Measurements from ENCODE around the gene MKNK1. TPM values are rescaled to one million over a fixed set of nuclear protein-coding genes. Genes with fewer than 3 reads are reported as not detected.

MKNK1 gene
- polyA plus RNA-seq, 1 donor: 40.9 TPM

DNA sequence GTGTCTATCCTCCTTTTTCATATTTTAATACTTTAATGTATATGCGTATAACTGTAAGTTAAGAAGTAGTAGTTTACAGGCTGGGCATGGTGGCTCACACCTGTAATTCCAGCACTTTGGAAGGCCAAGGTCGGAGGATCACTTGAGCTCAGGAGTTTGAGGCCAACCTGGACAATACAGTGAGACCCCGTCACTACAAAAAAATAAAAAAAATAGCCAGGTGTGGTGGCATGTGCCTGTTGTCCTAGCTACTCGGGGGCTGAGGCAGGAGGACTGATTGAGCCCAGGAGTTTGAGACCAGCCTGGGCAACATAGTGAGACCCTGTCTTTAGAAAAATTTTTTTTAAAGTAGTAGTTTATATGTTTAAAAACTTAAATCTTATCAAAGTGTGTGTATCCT is 41.7 kb upstream of the MKNK1 start:
- 90% methylated on average over 2 of the region's 4 CpGs for WGBS (ENCODE audit: insufficient coverage, low lambda C conversion rate)

DNA sequence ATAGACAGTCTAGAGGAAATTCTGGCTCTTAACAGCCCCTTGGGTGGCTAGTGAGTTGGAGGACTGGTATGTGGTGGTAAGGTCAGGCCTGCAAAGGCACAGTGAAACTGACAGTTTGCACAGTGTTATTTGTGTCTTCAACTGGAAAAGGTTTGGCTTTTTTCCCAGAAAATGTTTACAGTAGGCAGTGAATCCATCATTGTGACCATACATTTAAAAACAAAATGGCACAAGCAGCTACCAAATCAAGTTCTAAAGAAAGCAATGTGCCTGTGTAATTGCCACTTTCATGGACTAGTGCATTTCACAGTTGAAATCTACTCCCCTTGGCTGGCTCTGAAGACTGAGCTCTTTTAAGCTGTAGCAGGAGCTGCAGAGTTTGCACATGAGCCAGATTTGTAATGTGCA is 39.3 kb upstream of the MKNK1 start:
- DNase-seq: no peak
- Histone ChIP-seq H3K4me3 (ENCODE audit: low read length) (no peak overlapping the region), H3K27ac (ENCODE audit: low read length) (no peak overlapping the region), H3K27me3 (ENCODE audit: control insufficient read depth, insufficient read depth, low read length) (no peaks in the 10 kb centered on the region), H3K36me3 (ENCODE audit: control insufficient read depth, insufficient read depth, low read length) (peaks cover 15% of the 10 kb centered on the region), H3K4me1 (ENCODE audit: control insufficient read depth, insufficient read depth, low read length) (peaks cover 4% of the 10 kb centered on the region), H3K9me3 (ENCODE audit: control insufficient read depth, low read depth, low read length) (peaks cover 4% of the 10 kb centered on the region)

More for the DNA sequence above, 41.7 kb upstream of the MKNK1 start:
- no peak overlapping the region for H3K27ac ChIP-seq (ENCODE audit: low read length)
- no peaks in the 10 kb centered on the region for H3K4me1 ChIP-seq (ENCODE audit: control insufficient read depth, insufficient read depth, low read length)
- peaks cover 24% of the 10 kb centered on the region for H3K36me3 ChIP-seq (ENCODE audit: control insufficient read depth, insufficient read depth, low read length)
- H3K4me3 ChIP-seq (ENCODE audit: low read length): no peak overlapping the region
- no peak for DNase-seq
- peaks cover 16% of the 10 kb centered on the region for H3K9me3 ChIP-seq (ENCODE audit: control insufficient read depth, low read depth, low read length)
- no peaks in the 10 kb centered on the region for H3K27me3 ChIP-seq (ENCODE audit: control insufficient read depth, insufficient read depth, low read length)

DNA sequence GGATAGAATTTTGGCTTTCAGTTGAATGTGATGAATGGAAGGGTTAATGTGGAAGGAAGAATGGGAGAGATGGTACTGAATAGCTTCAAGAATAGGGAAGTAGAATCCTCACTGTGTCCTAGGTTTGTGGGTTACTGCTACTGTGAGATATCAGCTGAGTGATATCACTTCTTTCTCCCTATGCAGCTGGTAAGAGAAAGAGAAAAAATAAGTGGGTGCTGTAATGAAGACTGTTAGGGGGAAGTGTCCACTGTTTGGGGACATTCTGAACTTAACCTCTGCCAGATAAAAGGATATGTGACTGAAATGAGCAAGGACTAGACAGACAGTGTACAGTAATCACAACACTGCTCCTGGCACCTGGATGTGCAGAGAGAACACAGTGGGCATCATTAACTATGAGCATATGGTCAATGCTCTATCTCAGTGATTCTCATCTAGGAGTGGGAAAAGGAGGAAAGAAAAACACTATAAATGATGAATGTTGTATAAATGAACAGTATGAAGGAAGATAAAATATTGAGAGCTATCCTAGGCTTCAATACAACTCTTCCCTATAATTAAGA is 38.1 kb upstream of the MKNK1 start:
- H3K27ac ChIP-seq (ENCODE audit: low read length): no peak overlapping the region
- no peak for DNase-seq

DNA sequence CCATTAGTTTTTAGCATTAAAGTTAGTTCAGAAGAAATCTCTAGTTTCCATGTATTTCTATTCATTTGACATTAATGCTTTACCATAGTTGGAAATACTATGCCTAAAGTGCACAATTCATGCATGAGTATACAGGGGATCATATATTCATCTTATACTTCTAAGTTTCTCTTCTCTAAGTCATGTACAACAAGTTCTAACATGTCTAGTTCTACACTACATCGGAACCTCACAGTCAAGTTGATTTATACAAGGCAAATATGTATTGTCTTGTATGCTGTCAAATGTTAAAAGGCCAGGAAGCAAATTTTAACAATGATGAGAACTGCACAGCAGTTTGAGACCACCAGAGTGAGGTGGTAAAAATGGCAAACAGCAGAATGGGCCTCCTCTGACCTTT is 35.5 kb upstream of the MKNK1 start:
- Histone ChIP-seq H3K36me3 (ENCODE audit: control insufficient read depth, insufficient read depth, low read length) (peaks cover 33% of the 10 kb centered on the region), H3K4me3 (ENCODE audit: low read length) (no peak overlapping the region), H3K4me1 (ENCODE audit: control insufficient read depth, insufficient read depth, low read length) (peaks cover 4% of the 10 kb centered on the region), H3K27ac (ENCODE audit: low read length) (no peak overlapping the region), H3K27me3 (ENCODE audit: control insufficient read depth, insufficient read depth, low read length) (no peaks in the 10 kb centered on the region), H3K9me3 (ENCODE audit: control insufficient read depth, low read depth, low read length) (no peaks in the 10 kb centered on the region)
- WGBS (ENCODE audit: insufficient coverage, low lambda C conversion rate): no CpG with 5 or more reads among the region's 1 CpG
- DNase-seq: no peak

More for the DNA sequence above, 38.1 kb upstream of the MKNK1 start:
- Histone ChIP-seq H3K4me3 (ENCODE audit: low read length) (no peak overlapping the region), H3K27me3 (ENCODE audit: control insufficient read depth, insufficient read depth, low read length) (no peaks in the 10 kb centered on the region), H3K9me3 (ENCODE audit: control insufficient read depth, low read depth, low read length) (no peaks in the 10 kb centered on the region), H3K36me3 (ENCODE audit: control insufficient read depth, insufficient read depth, low read length) (peaks cover 15% of the 10 kb centered on the region), H3K4me1 (ENCODE audit: control insufficient read depth, insufficient read depth, low read length) (peaks cover 4% of the 10 kb centered on the region)

DNA sequence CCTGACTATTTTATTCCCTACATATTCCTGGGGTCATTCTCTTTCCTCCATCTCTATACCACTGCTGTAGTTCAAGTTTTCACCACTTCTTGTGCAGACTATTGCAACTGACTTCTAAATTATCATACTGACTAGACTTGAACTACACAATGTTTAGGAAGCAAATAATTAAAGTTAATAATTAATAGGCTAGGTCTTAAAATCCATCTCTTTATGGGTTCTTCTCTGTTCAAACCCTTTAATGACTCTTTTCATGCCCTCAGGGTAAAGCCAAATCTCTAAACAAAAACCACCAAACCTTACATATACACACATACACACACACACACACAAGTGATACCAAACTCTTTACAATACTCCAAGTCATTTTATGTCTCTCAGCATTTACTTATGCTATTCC is 34.9 kb upstream of the MKNK1 start:
- no peaks in the 10 kb centered on the region for H3K9me3 ChIP-seq (ENCODE audit: control insufficient read depth, low read depth, low read length)
- peaks cover 4% of the 10 kb centered on the region for H3K4me1 ChIP-seq (ENCODE audit: control insufficient read depth, insufficient read depth, low read length)
- peak in 1 of 2 donors; percentile 24 for DNase-seq
- peaks cover 39% of the 10 kb centered on the region for H3K36me3 ChIP-seq (ENCODE audit: control insufficient read depth, insufficient read depth, low read length)
- H3K4me3 ChIP-seq (ENCODE audit: low read length): no peak overlapping the region
- no peaks in the 10 kb centered on the region for H3K27me3 ChIP-seq (ENCODE audit: control insufficient read depth, insufficient read depth, low read length)
- H3K27ac ChIP-seq (ENCODE audit: low read length): no peak overlapping the region

DNA sequence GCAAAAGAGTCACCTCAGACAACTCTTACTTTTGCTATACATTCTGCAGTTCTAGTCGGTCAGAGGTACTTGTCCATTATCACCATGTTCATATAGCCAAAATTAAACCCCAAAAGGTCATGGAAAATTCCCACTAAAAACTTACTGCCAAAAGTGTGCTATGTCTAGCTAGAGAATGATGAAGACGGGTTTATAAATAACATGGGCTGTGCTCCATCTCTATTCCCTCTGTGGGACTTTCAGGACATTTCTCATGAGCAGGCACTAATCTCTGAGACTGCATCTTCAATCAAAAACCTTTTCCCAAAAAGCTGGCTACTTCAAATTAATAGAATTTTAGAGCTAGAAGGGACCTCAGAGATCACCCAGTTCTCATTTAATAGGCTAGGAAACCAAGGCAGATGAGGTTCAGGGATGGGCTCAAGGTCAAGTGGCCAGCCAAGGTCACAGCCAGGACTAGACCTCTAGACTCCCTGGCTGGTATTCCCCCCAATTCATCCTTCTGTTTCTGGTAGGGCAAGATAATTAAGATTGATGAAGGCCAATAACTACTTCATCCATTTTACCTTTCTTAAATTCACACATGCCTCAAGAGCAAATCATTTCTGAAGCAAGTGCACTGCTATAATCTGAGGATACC is 33.5 kb upstream of the MKNK1 start:
- peaks cover 46% of the 10 kb centered on the region for H3K36me3 ChIP-seq (ENCODE audit: control insufficient read depth, insufficient read depth, low read length)
- no peaks in the 10 kb centered on the region for H3K9me3 ChIP-seq (ENCODE audit: control insufficient read depth, low read depth, low read length)
- DNase-seq: no peak
- no peak overlapping the region for H3K27ac ChIP-seq (ENCODE audit: low read length)
- peaks cover 4% of the 10 kb centered on the region for H3K4me1 ChIP-seq (ENCODE audit: control insufficient read depth, insufficient read depth, low read length)
- H3K4me3 ChIP-seq (ENCODE audit: low read length): no peak overlapping the region
- no peaks in the 10 kb centered on the region for H3K27me3 ChIP-seq (ENCODE audit: control insufficient read depth, insufficient read depth, low read length)
- no CpG with 5 or more reads among the region's 2 CpGs for WGBS (ENCODE audit: insufficient coverage, low lambda C conversion rate)

DNA sequence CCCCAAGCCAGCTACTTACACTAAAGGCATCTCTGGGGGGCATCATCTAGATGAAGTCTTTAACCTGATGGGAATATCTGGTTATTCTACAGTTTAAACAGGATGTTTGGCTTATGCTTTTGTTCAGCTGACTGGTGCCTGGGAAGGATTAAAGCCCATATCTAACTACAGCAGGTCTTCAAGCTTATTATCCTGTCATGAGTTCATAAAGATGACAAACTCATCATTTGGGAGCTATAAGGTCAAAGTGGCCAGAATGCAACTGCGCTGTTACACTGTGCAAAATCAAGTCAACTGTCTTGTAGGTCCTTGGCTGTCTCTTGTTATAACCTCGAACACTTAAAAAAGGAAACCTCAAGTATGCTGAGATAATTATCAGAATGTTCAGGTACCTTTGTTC is 31.1 kb upstream of the MKNK1 start:
- 100% methylated on average over 1 of the region's 2 CpGs for WGBS (ENCODE audit: insufficient coverage, low lambda C conversion rate)
- DNase-seq: no peak

DNA sequence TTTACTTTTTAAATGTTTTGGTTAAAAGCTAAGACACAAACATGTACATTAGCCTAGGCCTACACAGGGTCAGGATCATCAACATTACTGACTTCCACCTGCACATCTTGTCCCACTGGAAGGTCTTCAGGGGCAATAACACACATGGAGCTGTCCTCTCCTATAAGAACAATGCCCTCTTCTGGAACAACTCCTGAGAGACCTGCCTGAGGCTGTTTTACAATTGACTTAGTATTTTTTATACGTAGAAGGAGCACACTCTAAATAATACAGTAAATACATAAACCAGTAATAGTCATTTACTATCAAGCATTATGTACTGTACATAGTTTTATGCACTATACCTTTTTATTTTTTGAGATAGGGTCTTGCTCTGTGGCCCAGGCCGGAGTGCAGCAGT is 26.7 kb upstream of the MKNK1 start:
- H3K9me3 ChIP-seq (ENCODE audit: control insufficient read depth, low read depth, low read length): no peaks in the 10 kb centered on the region
- WGBS (ENCODE audit: insufficient coverage, low lambda C conversion rate): no CpG with 5 or more reads among the region's 2 CpGs
- H3K27me3 ChIP-seq (ENCODE audit: control insufficient read depth, insufficient read depth, low read length): no peaks in the 10 kb centered on the region
- H3K4me3 ChIP-seq (ENCODE audit: low read length): no peak overlapping the region
- no peak overlapping the region for H3K27ac ChIP-seq (ENCODE audit: low read length)
- H3K4me1 ChIP-seq (ENCODE audit: control insufficient read depth, insufficient read depth, low read length): no peaks in the 10 kb centered on the region
- peaks cover 37% of the 10 kb centered on the region for H3K36me3 ChIP-seq (ENCODE audit: control insufficient read depth, insufficient read depth, low read length)
- no peak for DNase-seq

More for the DNA sequence above, 31.1 kb upstream of the MKNK1 start:
- Histone ChIP-seq H3K27me3 (ENCODE audit: control insufficient read depth, insufficient read depth, low read length) (no peaks in the 10 kb centered on the region), H3K27ac (ENCODE audit: low read length) (no peak overlapping the region), H3K4me3 (ENCODE audit: low read length) (no peak overlapping the region), H3K9me3 (ENCODE audit: control insufficient read depth, low read depth, low read length) (no peaks in the 10 kb centered on the region), H3K36me3 (ENCODE audit: control insufficient read depth, insufficient read depth, low read length) (peaks cover 53% of the 10 kb centered on the region), H3K4me1 (ENCODE audit: control insufficient read depth, insufficient read depth, low read length) (peaks cover 4% of the 10 kb centered on the region)

DNA sequence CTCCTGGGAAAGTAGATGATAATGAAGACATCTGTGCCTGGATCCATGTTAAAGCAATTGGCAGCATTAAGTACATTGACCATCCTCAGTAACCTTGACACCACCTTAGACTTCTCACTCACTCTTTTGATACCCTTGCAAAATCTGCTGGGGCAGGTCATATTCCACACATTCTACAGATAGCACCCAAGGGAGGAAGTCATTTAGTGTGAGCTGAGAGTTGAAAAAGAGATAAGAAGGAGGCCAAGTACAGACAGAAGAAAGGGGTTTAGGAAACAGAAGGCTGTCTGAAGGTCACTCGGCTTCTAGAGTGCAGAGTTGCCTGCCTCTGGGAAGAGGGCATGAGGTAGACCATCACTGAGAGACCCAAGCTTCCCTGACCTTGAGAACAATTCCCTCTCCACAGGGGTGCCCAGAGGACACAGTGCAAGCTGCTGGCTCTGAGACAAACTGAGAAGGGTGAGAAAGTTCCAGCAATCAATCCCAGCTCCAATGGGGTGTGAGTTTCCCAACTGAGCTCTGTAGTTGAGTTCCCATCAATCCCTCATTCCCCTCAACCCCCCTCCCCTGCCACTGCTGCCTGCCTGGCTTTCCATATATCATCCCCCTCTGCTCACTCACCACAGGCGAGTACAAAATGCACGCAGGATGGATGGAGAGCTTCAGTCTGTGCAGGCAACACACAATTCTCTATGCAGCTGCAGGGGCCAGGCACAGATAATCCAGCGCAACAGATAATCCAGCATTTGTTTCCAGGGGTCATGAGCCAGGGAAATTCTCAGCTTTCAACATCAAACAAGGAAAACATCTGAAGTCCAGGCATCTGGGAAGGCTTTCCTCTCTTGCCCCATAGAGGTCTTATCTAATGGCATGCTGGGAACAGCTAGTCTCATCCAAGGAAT is 19.9 kb upstream of the MKNK1 start:
- H3K36me3 ChIP-seq (ENCODE audit: control insufficient read depth, insufficient read depth, low read length): no peaks in the 10 kb centered on the region
- no peak overlapping the region for H3K27ac ChIP-seq (ENCODE audit: low read length)
- WGBS (ENCODE audit: insufficient coverage, low lambda C conversion rate): no CpG with 5 or more reads among the region's 4 CpGs
- no peaks in the 10 kb centered on the region for H3K9me3 ChIP-seq (ENCODE audit: control insufficient read depth, low read depth, low read length)
- H3K27me3 ChIP-seq (ENCODE audit: control insufficient read depth, insufficient read depth, low read length): no peaks in the 10 kb centered on the region
- no peak overlapping the region for H3K4me3 ChIP-seq (ENCODE audit: low read length)
- peak in 1 of 2 donors; percentile 56 for DNase-seq
- peaks cover 18% of the 10 kb centered on the region for H3K4me1 ChIP-seq (ENCODE audit: control insufficient read depth, insufficient read depth, low read length)

DNA sequence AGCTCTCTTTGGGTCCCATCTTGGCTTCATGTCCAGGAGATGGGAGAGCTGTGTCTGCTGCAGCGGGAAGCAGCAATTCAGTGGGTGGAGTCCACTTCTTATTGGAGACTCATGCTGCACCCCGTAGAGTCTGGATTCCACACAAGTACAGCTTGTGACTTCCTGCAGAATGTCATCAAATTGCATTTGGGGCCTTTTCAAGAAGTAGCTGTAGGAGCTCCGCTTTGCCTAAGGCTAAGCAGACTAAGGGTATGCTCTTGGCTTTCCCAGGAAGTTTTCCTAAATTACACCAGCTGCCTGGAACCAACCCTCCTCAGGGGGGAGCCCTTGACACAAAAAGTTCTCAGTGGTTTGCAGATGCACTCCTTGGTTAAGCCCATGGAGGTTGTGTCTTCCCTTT is 18.3 kb upstream of the MKNK1 start:
- no CpG with 5 or more reads among the region's 3 CpGs for WGBS (ENCODE audit: insufficient coverage, low lambda C conversion rate)
- DNase-seq: no peak
- H3K4me1 ChIP-seq (ENCODE audit: control insufficient read depth, insufficient read depth, low read length): peaks cover 18% of the 10 kb centered on the region
- H3K36me3 ChIP-seq (ENCODE audit: control insufficient read depth, insufficient read depth, low read length): no peaks in the 10 kb centered on the region
- H3K4me3 ChIP-seq (ENCODE audit: low read length): no peak overlapping the region
- no peak overlapping the region for H3K27ac ChIP-seq (ENCODE audit: low read length)
- no peaks in the 10 kb centered on the region for H3K27me3 ChIP-seq (ENCODE audit: control insufficient read depth, insufficient read depth, low read length)
- H3K9me3 ChIP-seq (ENCODE audit: control insufficient read depth, low read depth, low read length): no peaks in the 10 kb centered on the region
